GM12878 (cell line): ENCODE data around the gene LIPG. TPM values are rescaled to one million over a fixed set of nuclear protein-coding genes. Genes with fewer than 3 reads are reported as not detected.

Experiments used
- ATAC-seq: fragments of 200-7000 bp; cut with Tn5 transposase; 3 replicates; pipeline ENCODE4 v1.9.1; 2020; ENCODE audit warnings: mild to moderate bottlenecking, moderate library complexity
- BruUV-seq: library from RNA; stranded (reverse); fragments of 400-500 nt; replicated peaks from 2 replicates; lab custom pipeline; 2021; lab: Mats Ljungman, UMichigan
- CTCF ChIA-PET: fragments of 300-600 bp; sonication (Branson Sonifier 250); formaldehyde crosslinking; extraction: SDS; loops from one replicate; lab custom pipeline; 2021; ENCODE audit warnings: inconsistent platforms; lab: Yijun Ruan, JAX
- POLR2A ChIA-PET: fragments of 350-600 bp; formaldehyde crosslinking; extraction: SDS; loops from one replicate; lab custom pipeline; 2021; ENCODE audit warnings: inconsistent platforms; lab: Charles Lee
- RAD21 ChIA-PET: fragments of 300-600 bp; sonication (Branson Sonifier 250); formaldehyde crosslinking; loops from one replicate; lab custom pipeline; 2023; ENCODE audit warnings: antibody characterized with exemption; ENCODE audit not compliant: unreplicated experiment; lab: Charles Lee
- SMC1A ChIA-PET: fragments of 300-600 bp; sonication (Branson Sonifier 250); formaldehyde crosslinking; loops from one replicate; lab custom pipeline; 2023; ENCODE audit not compliant: unreplicated experiment, uncharacterized antibody; lab: Charles Lee
- DNase-seq: peaks from one replicate; pipeline ENCODE4 v3.0.0-alpha.2; 2011; ENCODE audit warnings: low read depth, low spot score
- FAIRE-seq: peaks from 3 replicates; lab custom pipeline; 2011; peaks lifted over from hg19 to GRCh38; lab: Jason Lieb, UNC
- H2AFZ ChIP-seq: 2 replicates; pipeline ENCODE4 v1.6.0; 2011; ENCODE audit warnings: low read depth, low read length, control low read depth; ENCODE audit not compliant: control insufficient read depth
- H3K27ac ChIP-seq: 2 replicates; pipeline ENCODE4 v1.5.1; 2011; ENCODE audit warnings: control low read depth; ENCODE audit not compliant: control insufficient read depth, insufficient read depth
- H3K27me3 ChIP-seq, 2 experiments: replicated peaks in 1 of 2; 2 replicates each; pipeline versions ENCODE4 v1.6.0 to v1.6.1; 2011; ENCODE audit warnings: low read length in 1 of 2; ENCODE audit not compliant: control insufficient read depth in 2 of 2, insufficient read depth in 2 of 2
- H3K36me3 ChIP-seq, 2 experiments: 2 replicates each; pipeline ENCODE4 v1.5.1; 2011; ENCODE audit warnings: low read length in 1 of 2; ENCODE audit not compliant: control insufficient read depth in 2 of 2, insufficient read depth in 2 of 2
- H3K4me1 ChIP-seq: 2 replicates; pipeline ENCODE4 v1.6.1; 2011; ENCODE audit warnings: mild to moderate bottlenecking, low read length, moderate library complexity, mixed read lengths; ENCODE audit not compliant: control insufficient read depth, insufficient read depth
- H3K4me2 ChIP-seq: 2 replicates; pipeline ENCODE4 v1.6.0; 2011; ENCODE audit warnings: control low read depth; ENCODE audit not compliant: control insufficient read depth, insufficient read depth
- H3K4me3 ChIP-seq: fragments of 200-600 bp; sonication (generic); 2 replicates; pipeline ENCODE4 v1.5.1; 2016
- H3K79me2 ChIP-seq: 2 replicates; pipeline ENCODE4 v1.6.0; 2011; ENCODE audit warnings: low read length; ENCODE audit not compliant: control insufficient read depth, insufficient read depth
- H3K9ac ChIP-seq: 2 replicates; pipeline ENCODE4 v1.8.0; 2011; ENCODE audit warnings: low read length, control low read depth, mixed read lengths; ENCODE audit not compliant: control insufficient read depth, insufficient read depth
- H3K9me3 ChIP-seq: replicated peaks from 3 replicates; pipeline ENCODE4 v1.5.1; 2011; ENCODE audit warnings: mild to moderate bottlenecking, low read length; ENCODE audit not compliant: control insufficient read depth, insufficient read depth
- H4K20me1 ChIP-seq: 2 replicates; pipeline ENCODE4 v1.6.0; 2011; ENCODE audit not compliant: control insufficient read depth, insufficient read depth
- BHLHE40 ChIP-seq, 2 experiments: fragments of 450-650 bp in 1 of 2; IDR thresholded peaks; 2 replicates each; pipeline ENCODE4 v1.6.1; 2011 to 2017; ENCODE audit warnings: low read depth in 2 of 2, borderline replicate concordance in 1 of 2, improper control_type of control experiment in 1 of 2, low read length in 1 of 2, mild to moderate bottlenecking in 1 of 2
- ESRRA ChIP-seq: IDR thresholded peaks from 2 replicates; pipeline ENCODE4 v1.6.1; 2012; ENCODE audit warnings: mild to moderate bottlenecking, low read length, improper control_type of control experiment
- HDGF ChIP-seq: fragments of 450-650 bp; IDR thresholded peaks from 2 replicates; pipeline ENCODE4 v1.6.1; 2016; ENCODE audit warnings: antibody characterized with exemption
- NR2C1 ChIP-seq: fragments of 450-650 bp; IDR thresholded peaks from 2 replicates; pipeline ENCODE4 v1.6.1; 2017; ENCODE audit warnings: antibody characterized with exemption, mild to moderate bottlenecking, moderate library complexity
- NR2F1 ChIP-seq: fragments of 450-650 bp; conservative IDR thresholded peaks from 2 replicates; pipeline ENCODE4 v1.6.1; 2017; ENCODE audit warnings: mild to moderate bottlenecking
- SREBF2 ChIP-seq: IDR thresholded peaks from 2 replicates; pipeline ENCODE4 v1.6.1; 2012; ENCODE audit warnings: mild to moderate bottlenecking, low read length
- TCF3 ChIP-seq: IDR thresholded peaks from 2 replicates; pipeline ENCODE4 v1.6.1; 2012; ENCODE audit warnings: low read depth, mild to moderate bottlenecking, low read length, borderline replicate concordance; ENCODE audit not compliant: insufficient read depth
- WGBS: methylation state at CpG from one replicate; pipeline ENCODE4 v1.1.6; 2016; ENCODE audit warnings: low lambda C conversion rate; ENCODE audit not compliant: insufficient replicate concordance, insufficient coverage; ENCODE audit errors: missing lambda C conversion rate; 5-methylcytosine and 5-hydroxymethylcytosine counted together
- in situ Hi-C: fragments of 300-500 bp; cut with MboI; formaldehyde crosslinking; loops from 9 replicates; pipeline ENCODE4 v1.14.3; 2018; ENCODE audit warnings: mixed read lengths
- intact Hi-C: fragments of 100-400 bp; cut with micrococcal nuclease; formaldehyde crosslinking; loops from one replicate; pipeline ENCODE4 v1.14.2; 2022; ENCODE audit not compliant: unreplicated experiment
- polyA plus RNA-seq, 11 experiments: library from polyadenylated mRNA; depleted of rRNA in 4 of 11; unstranded in 6 of 11; stranded (reverse) in 5 of 11; fragments of >200 nt; fragmentation: Nextera tagmentation in 4 of 11; fragmentation: Illumina TruSeq in 1 of 11; extraction: Ambion mirVana in 4 of 11; extraction: Trizol in 1 of 11; gene quantifications; 1 replicate in 1 of 11; 2 replicates in 10 of 11; pipeline versions ENCODE4 v1.2.1 to v1.2.3, GENCODE V29; 2011 to 2016; ENCODE audit warnings: inconsistent platforms in 2 of 11, missing spikeins in 2 of 11, low read depth in 1 of 11
- total RNA-seq, 4 experiments: library from RNA; depleted of rRNA in 3 of 4; stranded (reverse); fragments of >200 nt in 3 of 4; fragmentation: Illumina TruSeq in 1 of 4; extraction: Trizol in 1 of 4; gene quantifications; 2 replicates each; pipeline versions ENCODE4 v1.2.1 to v1.2.3, GENCODE V29; 2013 to 2021
- TF ChIP-seq, protein P1 (sequence below): IDR thresholded peaks from 2 replicates; pipeline ENCODE4 v1.6.1; 2011; ENCODE audit warnings: low read depth, low read length, improper control_type of control experiment, borderline replicate concordance
- TF ChIP-seq, protein P2 (sequence below): fragments of 450-650 bp; IDR thresholded peaks from 2 replicates; pipeline ENCODE4 v1.6.1; 2017; ENCODE audit warnings: antibody characterized with exemption, mild to moderate bottlenecking, moderate library complexity

The LIPG gene
- total and polyA plus RNA-seq, 10 of the 15 experiments (the other 5 are each of a cell fraction or from before 2014, with no cell fraction given): 0.04 to 0.55 (median 0.18) TPM; not detected in 1

DNA sequence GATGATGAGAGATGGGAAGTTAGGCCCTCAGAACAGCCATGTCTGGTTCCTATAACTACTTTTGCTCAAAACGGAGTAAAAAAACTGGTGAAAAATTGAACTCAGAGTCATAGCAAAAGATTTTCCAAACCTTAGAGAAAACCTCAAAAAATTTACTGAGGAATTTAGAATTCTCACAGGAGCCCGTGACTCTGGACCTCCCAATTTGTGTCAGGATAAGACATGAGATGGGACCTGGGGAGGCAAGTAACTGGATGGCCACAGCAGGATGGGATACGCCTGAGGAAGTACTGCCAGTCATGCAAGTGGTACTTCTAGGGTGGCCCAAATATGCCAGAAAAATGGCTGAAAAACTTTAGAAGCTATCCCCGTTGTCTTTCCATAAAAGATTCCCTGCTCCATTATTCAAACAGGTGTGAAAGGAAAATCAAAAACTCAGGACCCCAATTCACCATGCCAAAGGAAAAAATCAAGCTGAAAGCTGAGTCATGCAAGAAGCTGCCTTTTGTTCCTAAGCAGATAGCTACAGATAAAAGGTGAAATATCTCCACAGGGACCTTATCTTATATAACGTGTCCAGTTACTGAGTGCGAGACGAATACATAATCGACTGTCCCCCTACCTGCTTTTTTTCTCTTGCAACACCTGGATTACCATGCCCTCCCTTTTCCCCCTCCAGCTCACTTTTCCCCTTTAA lies 34.1 kb upstream of the LIPG start:
- no peak for FAIRE-seq
- Histone ChIP-seq H2AFZ (no peak overlapping the region), H3K9me3 (no peaks in the 10 kb centered on the region), H3K4me1 (peaks cover 8% of the 10 kb centered on the region), H3K4me2 (no peak overlapping the region), H3K4me3 (no peak overlapping the region), H4K20me1 (no peaks in the 10 kb centered on the region), H3K36me3 (no peaks in the 10 kb centered on the region), H3K9ac (no peak overlapping the region), H3K79me2 (no peaks in the 10 kb centered on the region), H3K27me3 (no peaks in the 10 kb centered on the region), H3K27ac (no peak overlapping the region)
- intact Hi-C loops: no loop called here
- DNase-seq: no peak
- WGBS: 41% methylated on average over 8 of the region's 8 CpGs
- ChIA-PET RAD21 (no interaction called here), POLR2A (interaction anchor here (0.6 kb wide), 1 partner anchor 22 kb away, joined by 9 read pairs; no protein-coding TSS in a partner anchor), CTCF (interaction anchor here (1.4 kb wide), 1 partner anchor 17 kb away, joined by 3 read pairs; no protein-coding TSS in a partner anchor), SMC1A (interaction anchor here (0.7 to 1.1 kb wide), 4 partner anchors 11 to 327 kb away, joined by 3 to 4 read pairs (median 4); no protein-coding TSS in a partner anchor)
- no peak for ATAC-seq
- BruUV-seq: no TSS peak
- in situ Hi-C loops: no loop called here
- TF ChIP-seq NR2C1: no peak

DNA sequence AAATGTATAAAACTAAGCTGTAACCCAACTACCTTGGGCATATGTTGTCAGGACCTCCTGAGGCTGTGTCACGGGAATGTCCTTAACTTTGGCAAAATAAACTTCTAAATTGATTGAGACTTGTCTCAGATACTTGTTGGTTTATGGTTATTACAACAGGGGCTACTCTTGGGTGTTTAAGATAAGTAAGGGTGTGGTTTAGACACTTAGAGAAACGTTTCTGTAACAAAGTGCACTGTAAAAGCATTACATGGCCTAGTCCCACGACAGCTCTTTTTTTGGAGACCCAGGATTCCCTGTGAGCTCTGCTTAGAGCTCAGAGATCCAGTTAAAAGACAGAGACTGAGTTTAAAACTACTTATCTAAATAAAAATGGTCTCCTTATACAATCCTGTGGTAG lies 32.3 kb upstream of the LIPG start:
- Histone ChIP-seq H3K36me3 (no peaks in the 10 kb centered on the region), H3K4me2 (no peak overlapping the region), H2AFZ (no peak overlapping the region), H3K27me3 (no peaks in the 10 kb centered on the region), H3K9me3 (no peaks in the 10 kb centered on the region), H3K4me3 (no peak overlapping the region), H3K79me2 (no peaks in the 10 kb centered on the region), H4K20me1 (no peaks in the 10 kb centered on the region), H3K27ac (no peak overlapping the region), H3K9ac (no peak overlapping the region), H3K4me1 (peaks cover 8% of the 10 kb centered on the region)
- ChIA-PET RAD21 (no interaction called here), POLR2A (no interaction called here), SMC1A (no interaction called here), CTCF (interaction anchor here (0.6 kb wide), 1 partner anchor 24 kb away, joined by 4 read pairs; no protein-coding TSS in a partner anchor)
- intact Hi-C loops (no loop called here), in situ Hi-C loops (no loop called here)
- DNase-seq (no peak), FAIRE-seq (no peak), ATAC-seq (no peak)
- WGBS: 49% methylated on average over 3 of the region's 3 CpGs
- no TSS peak for BruUV-seq
- TF ChIP-seq, protein P1, sequence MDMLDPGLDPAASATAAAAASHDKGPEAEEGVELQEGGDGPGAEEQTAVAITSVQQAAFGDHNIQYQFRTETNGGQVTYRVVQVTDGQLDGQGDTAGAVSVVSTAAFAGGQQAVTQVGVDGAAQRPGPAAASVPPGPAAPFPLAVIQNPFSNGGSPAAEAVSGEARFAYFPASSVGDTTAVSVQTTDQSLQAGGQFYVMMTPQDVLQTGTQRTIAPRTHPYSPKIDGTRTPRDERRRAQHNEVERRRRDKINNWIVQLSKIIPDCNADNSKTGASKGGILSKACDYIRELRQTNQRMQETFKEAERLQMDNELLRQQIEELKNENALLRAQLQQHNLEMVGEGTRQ: no peak
- TF ChIP-seq HDGF (no peak), TCF3 (no peak), NR2F1 (no peak), BHLHE40 (IDR thresholded peaks at IDR 0.05; ENCODE audit: borderline replicate concordance in 1 of 2, low read depth in 2 of 2, low read length in 1 of 2) (no peak), SREBF2 (no peak), ESRRA (no peak)
- TF ChIP-seq, protein P2, sequence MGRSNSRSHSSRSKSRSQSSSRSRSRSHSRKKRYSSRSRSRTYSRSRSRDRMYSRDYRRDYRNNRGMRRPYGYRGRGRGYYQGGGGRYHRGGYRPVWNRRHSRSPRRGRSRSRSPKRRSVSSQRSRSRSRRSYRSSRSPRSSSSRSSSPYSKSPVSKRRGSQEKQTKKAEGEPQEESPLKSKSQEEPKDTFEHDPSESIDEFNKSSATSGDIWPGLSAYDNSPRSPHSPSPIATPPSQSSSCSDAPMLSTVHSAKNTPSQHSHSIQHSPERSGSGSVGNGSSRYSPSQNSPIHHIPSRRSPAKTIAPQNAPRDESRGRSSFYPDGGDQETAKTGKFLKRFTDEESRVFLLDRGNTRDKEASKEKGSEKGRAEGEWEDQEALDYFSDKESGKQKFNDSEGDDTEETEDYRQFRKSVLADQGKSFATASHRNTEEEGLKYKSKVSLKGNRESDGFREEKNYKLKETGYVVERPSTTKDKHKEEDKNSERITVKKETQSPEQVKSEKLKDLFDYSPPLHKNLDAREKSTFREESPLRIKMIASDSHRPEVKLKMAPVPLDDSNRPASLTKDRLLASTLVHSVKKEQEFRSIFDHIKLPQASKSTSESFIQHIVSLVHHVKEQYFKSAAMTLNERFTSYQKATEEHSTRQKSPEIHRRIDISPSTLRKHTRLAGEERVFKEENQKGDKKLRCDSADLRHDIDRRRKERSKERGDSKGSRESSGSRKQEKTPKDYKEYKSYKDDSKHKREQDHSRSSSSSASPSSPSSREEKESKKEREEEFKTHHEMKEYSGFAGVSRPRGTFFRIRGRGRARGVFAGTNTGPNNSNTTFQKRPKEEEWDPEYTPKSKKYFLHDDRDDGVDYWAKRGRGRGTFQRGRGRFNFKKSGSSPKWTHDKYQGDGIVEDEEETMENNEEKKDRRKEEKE: no peak
